ENCODE results near the gene FAAP20. TPM values are rescaled to one million over a fixed set of nuclear protein-coding genes. Genes with fewer than 3 reads are reported as not detected.

The FAAP20 gene
- total and polyA plus RNA-seq, 7 donors, result 28.4 to 58.0 (median 45.3) TPM

- no peaks in the 10 kb centered on the region for H3K36me3 ChIP-seq
- intact Hi-C loops (cut with DNase I), result no loop called here
- H3K4me1 ChIP-seq, result no peaks in the 10 kb centered on the region
- no peaks in the 10 kb centered on the region for H3K27me3 ChIP-seq
- no peak for TF ChIP-seq POLR2A (IDR thresholded peaks at IDR 0.05)
- no peak for TF ChIP-seq CTCF (IDR thresholded peaks at IDR 0.05)
- TF ChIP-seq POLR2AphosphoS5 (IDR thresholded peaks at IDR 0.05), result no peak
- TF ChIP-seq EP300 (IDR thresholded peaks at IDR 0.05), result no peak
- WGBS, 2 donors, result 96% methylated on average over 10 of the region's 10 CpGs
- DNase-seq, result no peak
- H3K4me3 ChIP-seq, result no peak overlapping the region
- no peak overlapping the region for H3K27ac ChIP-seq
- no peaks in the 10 kb centered on the region for H3K9me3 ChIP-seq
Observed at GRCh38 chr1:2166695-2167094, 27.9 kb downstream of the FAAP20 start.

DNA sequence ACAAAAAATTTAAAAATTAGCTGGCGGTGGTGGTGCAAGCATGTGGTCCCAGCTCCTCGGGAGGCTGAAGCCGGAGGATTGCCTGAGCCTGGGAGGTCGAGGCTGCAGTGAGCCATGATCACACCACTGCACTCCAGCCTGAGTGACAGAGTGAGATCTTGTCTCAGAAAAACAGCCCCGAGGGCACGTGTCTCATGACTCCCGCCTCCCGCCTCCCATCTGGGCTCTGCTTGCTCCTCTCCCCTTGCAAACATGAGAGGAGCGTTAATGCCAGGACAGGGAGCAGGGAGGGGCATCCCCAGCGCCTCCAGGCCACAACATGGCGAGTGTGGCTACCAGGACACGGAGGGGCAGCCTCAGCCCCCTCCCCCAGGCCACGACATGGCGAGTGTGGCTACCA is 28.3 kb downstream of the FAAP20 start:
- Histone ChIP-seq H3K4me1 (no peaks in the 10 kb centered on the region), H3K9me3 (no peaks in the 10 kb centered on the region), H3K4me3 (no peak overlapping the region), H3K27me3 (no peaks in the 10 kb centered on the region), H3K36me3 (no peaks in the 10 kb centered on the region), H3K27ac (no peak overlapping the region)
- intact Hi-C loops (cut with DNase I), result no loop called here
- no peak for DNase-seq
- TF ChIP-seq CTCF (IDR thresholded peaks at IDR 0.05), result no peak
- no peak for TF ChIP-seq EP300 (IDR thresholded peaks at IDR 0.05)
- TF ChIP-seq POLR2A (IDR thresholded peaks at IDR 0.05), result no peak
- WGBS, 2 donors, result 88 to 89% methylated on average over 14 of the region's 14 CpGs

GRCh38 chr1:2165646-2166045 is 28.9 kb downstream of the FAAP20 start:
- DNase-seq, result no peak
- intact Hi-C loops (cut with DNase I), result no loop called here
- 91 to 93% methylated on average over 19 of the region's 19 CpGs for WGBS, 2 donors

DNA sequence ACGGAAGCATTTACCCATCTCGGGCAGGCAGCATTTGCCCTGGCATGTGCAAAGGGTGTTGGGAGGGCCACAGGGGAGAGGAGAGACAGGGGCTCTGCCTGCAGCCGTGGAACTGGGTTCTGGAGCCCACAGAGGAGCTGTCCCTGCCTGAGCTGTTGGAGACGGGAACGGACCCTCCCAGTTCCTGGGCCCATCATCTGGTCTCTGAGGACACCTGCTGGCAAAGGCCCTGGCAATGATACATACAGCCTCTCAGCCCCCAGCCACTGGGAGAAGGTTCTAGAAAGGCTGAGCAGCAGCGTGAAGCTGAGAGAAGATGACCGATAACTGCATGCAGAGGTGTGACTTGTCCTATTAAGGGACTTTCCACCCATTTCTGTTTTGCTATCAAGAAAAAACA is 31.4 kb downstream of the FAAP20 start:
- TF ChIP-seq CTCF (IDR thresholded peaks at IDR 0.05) (no peak), POLR2AphosphoS5 (IDR thresholded peaks at IDR 0.05) (no peak), POLR2A (IDR thresholded peaks at IDR 0.05) (no peak), EP300 (IDR thresholded peaks at IDR 0.05) (no peak)
- 91 to 93% methylated on average over 7 of the region's 7 CpGs for WGBS, 2 donors

More at GRCh38 chr1:2165646-2166045, 28.9 kb downstream of the FAAP20 start:
- H3K36me3 ChIP-seq, result no peaks in the 10 kb centered on the region
- no peaks in the 10 kb centered on the region for H3K27me3 ChIP-seq
- H3K4me3 ChIP-seq, result no peak overlapping the region
- H3K27ac ChIP-seq, result no peak overlapping the region
- H3K4me1 ChIP-seq, result no peaks in the 10 kb centered on the region
- H3K9me3 ChIP-seq, result no peaks in the 10 kb centered on the region
- no peak for TF ChIP-seq POLR2AphosphoS5 (IDR thresholded peaks at IDR 0.05)
- no peak for TF ChIP-seq POLR2A (IDR thresholded peaks at IDR 0.05)
- no peak for TF ChIP-seq CTCF (IDR thresholded peaks at IDR 0.05)
- TF ChIP-seq EP300 (IDR thresholded peaks at IDR 0.05), result no peak

More for the DNA sequence above, 31.4 kb downstream of the FAAP20 start:
- no peak for DNase-seq
- intact Hi-C loops (cut with DNase I), result no loop called here
- no peaks in the 10 kb centered on the region for H3K36me3 ChIP-seq
- no peak overlapping the region for H3K27ac ChIP-seq
- no peak overlapping the region for H3K4me3 ChIP-seq
- H3K4me1 ChIP-seq, result no peaks in the 10 kb centered on the region
- no peaks in the 10 kb centered on the region for H3K9me3 ChIP-seq
- no peaks in the 10 kb centered on the region for H3K27me3 ChIP-seq

Measured in sigmoid colon (tissue), 7 donors.